GM21723 (cell line): ENCODE data around the gene EPN1.
"Not testable (repeated sequence)": the region's sequence is repeated elsewhere in the genome, so short reads cannot be mapped to it uniquely, and the experiment has no call there.

Source experiments
- ATAC-seq: cut with Tn5 transposase; IDR thresholded peaks from one replicate; pipeline ENCODE4 v1.9.1; 2021; ENCODE audit warnings: mild to moderate bottlenecking, moderate library complexity; ENCODE audit not compliant: unreplicated experiment

EPN1 gene

DNA sequence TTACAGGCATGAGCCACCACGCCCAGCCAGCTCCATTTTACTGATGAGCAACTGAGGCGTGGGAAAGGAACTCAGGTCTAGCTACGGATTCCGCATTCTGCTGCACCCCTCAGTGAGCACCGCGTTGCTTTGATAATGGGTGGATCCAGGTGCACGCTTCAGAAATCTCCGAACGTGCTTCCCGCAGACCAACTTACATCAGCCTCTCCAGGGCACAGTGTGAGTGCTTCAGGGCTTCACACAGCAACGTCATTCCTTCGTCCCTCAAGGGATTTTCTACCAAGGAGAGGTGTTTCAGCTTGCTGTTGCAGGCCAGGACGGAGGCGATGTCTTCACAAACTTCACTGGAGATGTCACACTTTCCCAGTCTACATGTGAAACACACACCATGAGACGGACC lies 41.5 kb downstream of the EPN1 start:
- ATAC-seq = no peak

DNA sequence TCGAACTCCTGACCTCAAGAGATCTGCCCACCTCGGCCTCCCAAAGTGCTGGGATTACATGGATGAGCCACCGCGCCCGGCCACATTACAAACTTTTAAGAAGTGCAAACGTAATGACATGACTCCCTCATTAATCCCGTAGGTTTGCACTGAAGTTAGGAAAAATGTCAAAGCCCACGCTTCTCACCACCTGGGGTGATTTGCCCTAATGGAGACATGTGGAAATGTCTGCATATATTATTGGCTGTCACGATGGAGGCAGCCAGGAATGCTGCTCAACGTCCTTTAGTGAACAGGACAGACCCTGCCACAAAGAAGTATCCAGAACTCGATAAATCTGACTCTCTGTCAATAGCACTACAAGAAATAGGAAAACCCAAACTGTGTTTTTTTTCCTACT lies 42.2 kb downstream of the EPN1 start:
- ATAC-seq = no peak

DNA sequence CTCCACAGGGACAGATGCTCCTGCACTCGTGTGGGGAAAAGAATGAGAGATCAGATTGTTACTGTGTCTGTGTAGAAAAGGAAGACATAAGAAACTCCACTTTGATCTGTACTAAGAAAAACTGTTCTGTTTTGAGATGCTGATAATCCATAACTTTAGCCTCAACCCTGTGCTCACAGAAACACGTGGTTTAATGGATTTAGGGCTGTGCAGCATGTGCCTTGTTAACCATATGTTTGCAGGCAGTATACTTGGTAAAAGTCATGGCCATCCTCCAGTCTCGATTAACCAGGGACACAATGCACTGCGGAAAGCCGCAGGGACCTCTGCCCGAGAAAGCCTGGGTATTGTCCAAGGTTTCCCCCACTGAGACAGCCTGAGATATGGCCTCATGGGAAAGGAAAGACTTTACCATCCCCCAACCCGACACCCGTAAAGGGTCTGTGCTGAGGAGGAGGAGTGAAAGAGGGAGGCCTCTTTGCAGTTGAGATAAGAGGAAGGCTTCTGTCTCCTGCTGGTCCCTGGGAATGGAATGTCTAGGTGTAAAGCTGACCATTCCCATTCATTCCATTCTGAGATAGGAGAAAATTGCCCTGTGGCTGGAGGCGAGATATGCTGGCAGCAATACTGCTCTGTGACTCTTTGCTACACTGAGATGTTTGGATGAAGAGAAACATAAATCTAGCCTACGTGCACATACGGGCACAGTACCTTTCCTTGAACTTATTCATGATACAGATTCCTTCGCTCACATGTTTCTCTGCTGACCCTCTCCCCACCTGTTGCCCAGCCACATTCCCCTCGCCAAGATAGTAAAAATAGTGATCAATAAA lies 43.1 kb downstream of the EPN1 start:
- ATAC-seq = not testable (repeated sequence)

DNA sequence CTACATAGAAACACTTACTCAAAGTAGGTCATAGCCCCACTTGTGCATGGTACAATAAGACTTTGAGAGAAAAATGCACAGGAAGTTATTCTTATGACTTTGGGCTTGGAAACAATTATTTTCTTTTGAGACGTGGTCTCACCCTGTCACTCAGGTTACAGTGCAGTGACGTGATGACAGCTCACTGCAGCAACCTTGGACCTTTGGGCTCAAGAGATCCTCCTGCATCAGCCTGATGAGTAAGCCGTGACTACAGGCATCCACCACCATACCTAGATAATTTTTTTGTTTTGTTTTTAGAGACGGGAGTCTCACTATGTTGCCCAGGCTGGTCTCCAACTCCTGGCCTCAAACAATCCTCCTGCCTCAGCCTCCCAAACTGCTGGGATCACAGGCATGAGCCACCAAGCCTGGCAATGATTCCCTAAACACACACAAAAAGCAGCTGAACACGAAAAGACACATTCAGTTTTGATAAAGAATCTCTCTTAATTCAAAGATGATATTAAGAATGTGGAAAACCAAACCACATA lies 45.3 kb downstream of the EPN1 start:
- no peak for ATAC-seq

DNA sequence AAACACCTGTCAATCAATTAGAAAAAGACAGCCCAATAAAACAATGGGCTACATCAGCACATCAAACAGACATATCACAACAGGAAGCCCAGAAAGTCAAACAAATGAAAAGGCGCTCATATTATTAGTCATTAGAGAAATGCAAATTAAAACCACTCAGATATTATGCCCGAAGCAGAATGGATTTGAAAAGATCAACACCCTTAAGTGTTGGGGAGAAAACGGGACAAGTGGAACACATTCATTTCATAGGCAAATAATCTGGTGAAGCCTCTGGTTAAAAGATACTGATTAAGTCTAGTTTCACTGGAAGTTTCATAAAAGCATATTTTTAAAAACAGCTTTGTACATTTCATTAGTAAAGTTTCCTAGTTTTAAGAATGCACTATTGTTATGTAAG lies 45.8 kb downstream of the EPN1 start:
- ATAC-seq = no peak

DNA sequence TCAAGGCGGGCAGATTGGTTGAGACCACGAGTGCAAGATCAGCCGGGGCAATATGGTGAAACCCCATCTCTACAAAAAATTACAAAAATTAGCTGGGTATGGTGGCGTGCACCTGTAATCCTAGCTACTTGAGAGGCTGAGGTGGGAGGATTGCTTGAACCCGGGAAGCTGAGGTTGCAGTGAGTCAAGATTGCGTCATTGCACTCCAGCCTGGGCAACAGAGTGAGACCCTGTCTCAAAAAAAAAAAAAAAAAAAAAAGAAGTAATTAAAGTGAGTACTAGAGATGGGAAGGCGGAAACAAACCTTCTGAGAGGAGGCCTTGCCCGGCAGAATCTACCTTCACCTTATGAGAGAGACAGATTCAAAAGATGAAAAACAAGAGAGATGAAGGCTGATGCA lies 48.5 kb downstream of the EPN1 start:
- ATAC-seq = no peak

DNA sequence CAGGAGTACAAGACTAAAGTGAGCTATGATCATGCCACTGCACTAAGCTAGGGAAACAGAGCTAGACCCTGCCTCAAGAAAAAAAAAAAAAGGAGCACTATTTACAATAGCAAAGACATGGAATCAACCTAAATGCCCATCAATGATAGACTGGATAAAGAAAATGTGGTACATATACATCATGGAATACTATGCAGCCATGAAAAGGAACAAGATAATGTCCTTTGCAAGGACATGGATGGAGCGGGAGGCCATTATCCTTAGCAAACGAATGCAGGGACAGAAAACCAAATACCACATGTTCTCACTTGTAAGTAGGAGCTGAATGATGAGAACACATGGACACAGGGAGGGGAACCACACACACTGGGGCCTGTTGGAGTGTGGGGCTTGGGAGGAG lies 55.4 kb downstream of the EPN1 start:
- ATAC-seq = not testable (repeated sequence)

DNA sequence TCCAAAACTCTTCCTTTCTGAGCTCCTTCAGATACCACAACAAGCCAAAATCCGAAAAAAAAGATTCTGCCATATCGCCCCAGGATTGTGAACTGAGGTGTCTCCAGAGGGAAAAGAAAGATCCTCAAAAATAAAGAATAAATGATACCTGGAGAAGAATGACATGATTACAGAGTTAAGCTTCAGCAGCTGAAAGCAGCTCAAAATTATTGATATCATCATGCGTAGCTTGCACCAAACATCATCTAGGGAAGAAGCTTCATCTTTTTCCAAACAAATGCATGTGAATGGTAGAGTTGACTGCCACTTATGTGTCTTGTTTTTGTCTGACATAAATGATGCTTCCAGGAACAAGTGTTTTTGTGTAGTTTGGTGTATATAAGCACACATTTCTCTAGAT lies 63.3 kb downstream of the EPN1 start, which contains the start of gene NLRP9:
Gene NLRP9 (minus strand): TSS at position 101 of the 400 bp plus-strand sequence. CDS start 28 bp downstream, at position 73.
- no peak for ATAC-seq

DNA sequence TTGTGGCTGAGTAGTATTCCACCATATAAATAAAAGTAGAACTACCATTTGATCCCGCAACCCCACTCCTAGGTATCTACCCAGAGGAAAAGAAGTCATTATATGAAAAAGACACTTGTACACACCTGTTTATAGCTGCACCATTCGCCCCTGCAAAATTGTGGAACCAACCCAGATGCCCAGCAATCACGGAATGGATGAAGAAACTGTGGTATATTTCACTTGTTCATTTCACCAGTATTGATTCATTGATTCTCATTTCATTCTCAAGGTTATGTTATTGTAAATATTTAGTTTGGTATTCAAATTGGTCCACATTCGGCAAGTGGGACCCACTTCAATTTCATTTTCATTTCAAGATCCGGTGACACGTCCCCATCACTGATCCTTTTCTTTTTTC lies 75.7 kb downstream of the EPN1 start:
- ATAC-seq = no peak

DNA sequence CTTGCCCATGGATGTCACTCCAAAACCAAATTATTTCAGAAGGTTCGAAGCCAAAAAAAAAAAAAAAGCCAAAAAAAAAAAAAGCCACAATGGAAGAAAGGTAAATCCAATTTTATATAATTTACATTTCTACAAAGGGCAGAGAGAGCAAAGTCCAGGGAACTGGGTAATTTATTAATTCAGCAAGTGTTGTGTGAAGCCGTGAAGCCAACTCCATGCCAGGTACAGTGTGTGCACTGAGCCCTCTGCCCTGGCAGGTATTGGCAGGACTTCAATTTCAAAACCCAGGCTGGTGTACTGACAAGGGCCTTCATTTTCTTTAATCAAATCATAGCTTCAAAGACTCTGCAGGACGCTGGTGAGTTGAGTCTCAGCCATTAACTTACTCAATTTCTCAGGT lies 78.4 kb downstream of the EPN1 start:
- ATAC-seq = no peak

DNA sequence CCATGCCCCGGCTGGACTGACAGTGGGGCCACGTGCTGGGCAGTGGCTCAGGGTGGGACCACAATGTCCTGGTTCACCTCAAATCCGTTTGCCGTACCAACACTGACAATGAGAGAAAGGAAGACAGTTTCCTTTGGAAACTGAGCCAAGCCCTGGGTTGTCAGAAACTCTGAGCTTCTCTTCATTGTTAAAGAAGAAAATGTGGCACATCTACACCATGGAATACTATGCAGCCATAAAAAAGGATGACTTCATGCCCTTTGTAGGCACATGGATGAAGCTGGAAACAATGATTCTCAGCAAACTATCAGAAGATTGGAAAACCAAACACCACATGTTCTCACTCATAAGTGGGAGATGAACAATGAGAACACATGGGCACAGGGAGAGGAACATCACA lies 81.8 kb downstream of the EPN1 start:
- not testable (repeated sequence) for ATAC-seq

DNA sequence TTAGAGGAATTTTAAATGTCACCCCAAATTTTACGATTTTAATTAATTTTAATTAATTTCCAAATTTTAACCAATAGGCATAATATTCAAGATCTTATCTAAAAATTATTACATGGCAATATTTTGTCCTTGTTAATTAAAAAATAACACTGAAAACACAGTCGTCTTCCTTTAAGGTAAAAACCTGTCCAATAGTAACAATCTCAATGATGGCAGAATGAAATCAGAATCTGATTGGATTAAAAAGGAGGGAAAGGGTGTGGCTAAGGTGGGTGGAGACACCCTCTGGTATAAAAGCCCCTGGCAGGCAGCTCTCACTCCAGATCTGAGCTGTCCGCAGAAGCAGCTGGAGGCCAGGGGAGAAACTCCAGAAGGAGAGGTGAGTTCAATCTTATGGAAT lies 83.8 kb downstream of the EPN1 start, which contains the start of gene RFPL4A:
Gene RFPL4A (plus strand): TSS at position 301 of the 400 bp plus-strand sequence. CDS start 2,704 bp downstream, outside the sequence.
- ATAC-seq = not testable (repeated sequence)
